Right cardiac atrium (tissue), 5 donors: Measurements from ENCODE around the gene RBM26. TPM values are rescaled to one million over a fixed set of nuclear protein-coding genes. Genes with fewer than 3 reads are reported as not detected.

Experiments used
- ATAC-seq, 2 donors: fragments of 200-7000 bp; cut with Tn5 transposase; one replicate each; pipeline versions ENCODE4 v1.8.0 to v1.9.1; 2020; ENCODE audit warnings: moderate library complexity in 2 of 2, mild to moderate bottlenecking in 1 of 2
- DNase-seq, 3 donors: peaks; one replicate each; pipeline ENCODE4 v3.0.0-alpha.2; 2020
- H3K27ac ChIP-seq: one replicate; pipeline ENCODE4 v1.5.1; 2013; ENCODE audit warnings: mild to moderate bottlenecking, low read length, control low read depth, moderate library complexity
- H3K27me3 ChIP-seq: one replicate; pipeline ENCODE4 v1.6.1; 2013; ENCODE audit not compliant: control insufficient read depth, insufficient read depth
- H3K4me1 ChIP-seq: one replicate; pipeline ENCODE4 v1.6.1; 2013; ENCODE audit warnings: low read length; ENCODE audit not compliant: control insufficient read depth, insufficient read depth
- H3K4me3 ChIP-seq: one replicate; pipeline ENCODE4 v1.5.1; 2013; ENCODE audit warnings: low read length, control low read depth
- H3K9me3 ChIP-seq: one replicate; pipeline ENCODE4 v1.6.1; 2013; ENCODE audit warnings: low read length; ENCODE audit not compliant: control insufficient read depth
- WGBS: extraction: QIAGEN DNeasy Blood & Tissue Kit; methylation state at CpG from one replicate; pipeline ENCODE4 v1.1.7; 2013; 5-methylcytosine and 5-hydroxymethylcytosine counted together
- intact Hi-C, 4 donors: fragments of 100-400 bp; cut with DNase I; formaldehyde crosslinking; loops; one replicate each; pipeline versions ENCODE4 v1.11.0 to v1.14.0; 2022 to 2023
- polyA plus RNA-seq: library from polyadenylated mRNA; stranded (reverse); fragments of 200-250 nt; gene quantifications from one replicate; pipeline ENCODE4 v1.2.3, GENCODE V29; 2013
- total RNA-seq, 4 donors: library from RNA; stranded (reverse); fragmentation: NEBNext Ultra II Directional; extraction: Animal tissue kit (Norgen Biotek cat#: 25700); gene quantifications; one replicate each; pipeline ENCODE4 v1.2.1, GENCODE V29; 2021
- donor health status: healthy with polysubstance abuse.
- donor health status: DM: no; HTN: yes; CAD: no.
- donor health status: DM: no; HTN: no; CAD: no.
- donor health status: DM: no; HTN: yes; CAD: no; lungs with severe emphysema.
- donor health status: DM: yes; HTN: yes; CAD: no.

Gene RBM26
- total and polyA plus RNA-seq, 5 donors: 14.5 to 28.2 (median 26.6) TPM

DNA sequence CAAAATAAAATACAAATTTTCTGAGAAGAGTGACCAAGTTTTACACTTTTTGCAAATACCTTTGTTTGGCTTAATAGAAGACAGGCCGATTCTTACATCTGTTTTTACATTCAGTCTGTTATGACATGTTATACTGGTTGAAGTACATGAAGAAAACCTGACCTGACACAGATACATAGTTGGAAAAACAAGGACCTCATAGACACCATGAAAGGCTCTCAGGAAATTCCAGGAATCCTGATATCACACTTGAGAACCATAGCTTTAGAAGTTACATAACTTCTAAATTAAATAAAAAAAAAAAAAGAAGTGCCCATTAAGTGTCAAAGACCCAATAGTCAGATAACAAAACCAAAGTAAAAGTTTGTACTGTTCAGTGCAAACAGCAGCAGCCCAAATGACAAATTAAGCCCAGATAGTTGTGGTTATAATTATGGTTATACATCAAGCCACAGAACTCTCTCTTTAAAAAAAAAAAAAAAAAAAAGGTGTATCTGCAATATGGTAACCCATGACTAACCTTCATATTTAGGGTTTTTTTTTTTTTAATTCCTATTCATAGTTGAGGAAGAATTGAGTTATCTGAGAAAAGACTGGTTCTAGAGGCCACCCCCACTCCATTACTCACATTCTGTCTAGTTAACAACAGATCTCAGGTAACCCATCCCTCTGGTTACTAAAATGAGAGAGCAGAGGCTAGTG, 19.8 kb downstream of the RBM26 start:
- ATAC-seq (no peak), DNase-seq (no peak)
- H3K9me3 ChIP-seq: no peaks in the 10 kb centered on the region
- 85% methylated on average over 1 of the region's 1 CpG for WGBS
- no peak overlapping the region for H3K27ac ChIP-seq
- H3K27me3 ChIP-seq: no peaks in the 10 kb centered on the region
- intact Hi-C loops: no loop called here
- H3K4me3 ChIP-seq: no peak overlapping the region
- H3K4me1 ChIP-seq: peaks cover 2% of the 10 kb centered on the region

DNA sequence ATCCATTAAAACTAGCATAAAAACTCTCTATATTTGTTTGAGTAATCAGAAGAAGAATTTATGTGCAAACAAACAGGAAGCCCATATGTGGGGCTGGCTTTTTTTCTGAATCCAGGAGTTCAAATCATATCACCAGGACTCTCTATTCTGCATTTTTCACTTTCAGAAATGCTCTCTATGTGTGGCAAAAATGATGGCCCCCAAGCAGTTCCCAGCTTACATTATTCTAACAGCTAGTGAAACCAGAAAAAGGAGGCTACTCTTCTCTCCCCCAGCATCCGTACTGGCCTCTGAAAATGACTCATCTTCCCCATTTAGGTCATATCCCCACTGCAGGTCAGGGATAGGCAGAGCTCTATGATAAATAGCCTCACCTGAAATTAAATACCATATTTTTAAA, 20.4 kb downstream of the RBM26 start:
- peak in 1 of 2 donors; percentile 58 for ATAC-seq
- intact Hi-C loops: no loop called here
- Histone ChIP-seq H3K4me1 (peaks cover 2% of the 10 kb centered on the region), H3K9me3 (no peaks in the 10 kb centered on the region), H3K27me3 (no peaks in the 10 kb centered on the region), H3K4me3 (no peak overlapping the region), H3K27ac (no peak overlapping the region)
- WGBS: 31% methylated on average over 1 of the region's 1 CpG
- no peak for DNase-seq

DNA sequence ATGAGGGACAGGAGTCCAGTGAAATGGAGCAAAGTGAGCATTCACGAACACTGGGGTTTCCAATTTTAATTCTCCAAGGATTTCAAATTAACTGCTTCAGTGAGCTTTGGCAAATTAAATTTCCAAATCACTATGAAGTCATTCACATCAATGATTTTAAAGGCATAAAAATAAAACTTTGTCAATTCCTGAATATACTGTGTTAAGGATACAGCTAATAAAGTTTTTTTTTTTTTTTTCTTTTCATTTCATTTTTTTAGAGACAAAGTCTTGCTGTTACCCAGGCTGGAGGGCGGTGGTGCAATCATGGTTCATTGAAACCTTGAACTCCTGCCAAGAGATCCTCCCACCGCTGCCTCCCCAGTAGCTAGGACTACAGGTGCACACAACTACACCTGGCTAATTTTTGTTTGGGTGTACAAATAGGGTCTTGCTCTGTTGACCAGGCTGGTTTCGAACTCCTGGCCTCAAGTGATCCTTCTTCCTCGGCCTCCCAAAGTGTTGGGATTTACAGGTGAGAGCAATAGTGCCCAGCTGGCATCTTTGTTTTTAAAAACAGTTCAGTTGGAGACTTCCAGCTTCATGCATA, 21.9 kb downstream of the RBM26 start:
- DNase-seq: no peak
- Histone ChIP-seq H3K4me1 (peaks cover 2% of the 10 kb centered on the region), H3K27me3 (no peaks in the 10 kb centered on the region), H3K9me3 (no peaks in the 10 kb centered on the region), H3K4me3 (no peak overlapping the region), H3K27ac (no peak overlapping the region)
- intact Hi-C loops: no loop called here
- ATAC-seq: no peak
- WGBS: 95% methylated on average over 5 of the region's 5 CpGs

DNA sequence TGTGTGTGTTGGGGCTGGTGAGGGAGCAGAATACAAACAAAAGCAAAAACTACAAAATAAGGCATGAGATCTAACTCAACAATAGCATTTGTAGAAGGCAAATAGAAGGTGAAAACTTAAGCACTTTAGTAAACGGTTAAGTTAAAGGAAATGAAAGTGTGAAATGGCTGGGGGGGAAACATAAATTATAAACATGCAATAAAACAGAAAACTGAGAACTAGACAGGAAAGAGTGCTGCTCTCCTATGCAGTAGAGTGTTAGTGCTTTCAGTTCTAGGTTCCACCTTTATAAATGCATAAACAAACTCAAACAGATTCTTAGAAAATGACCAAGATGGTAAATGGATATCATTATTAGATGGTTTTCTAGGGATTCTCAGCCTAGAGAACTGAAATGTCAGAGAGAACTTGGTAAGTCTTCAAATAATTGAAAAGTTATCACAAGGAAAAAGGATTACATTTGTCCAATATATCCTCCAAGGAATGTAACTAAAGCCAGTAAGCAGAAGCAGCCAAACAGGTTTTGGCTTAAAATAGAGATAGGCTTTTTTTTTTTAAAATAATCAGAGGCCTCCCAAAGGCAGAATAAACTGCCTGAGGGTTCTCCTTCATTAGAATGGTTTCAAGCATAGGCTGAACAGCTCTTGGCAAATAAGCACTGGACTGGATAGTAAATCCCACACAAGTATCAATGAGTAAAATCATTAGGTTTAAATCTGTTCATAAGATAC, 23.3 kb downstream of the RBM26 start:
- DNase-seq: no peak
- intact Hi-C loops: no loop called here
- Histone ChIP-seq H3K4me3 (no peak overlapping the region), H3K9me3 (no peaks in the 10 kb centered on the region), H3K27me3 (no peaks in the 10 kb centered on the region), H3K4me1 (peaks cover 2% of the 10 kb centered on the region), H3K27ac (no peak overlapping the region)
- ATAC-seq: no peak
- WGBS: 58% methylated on average over 1 of the region's 1 CpG

DNA sequence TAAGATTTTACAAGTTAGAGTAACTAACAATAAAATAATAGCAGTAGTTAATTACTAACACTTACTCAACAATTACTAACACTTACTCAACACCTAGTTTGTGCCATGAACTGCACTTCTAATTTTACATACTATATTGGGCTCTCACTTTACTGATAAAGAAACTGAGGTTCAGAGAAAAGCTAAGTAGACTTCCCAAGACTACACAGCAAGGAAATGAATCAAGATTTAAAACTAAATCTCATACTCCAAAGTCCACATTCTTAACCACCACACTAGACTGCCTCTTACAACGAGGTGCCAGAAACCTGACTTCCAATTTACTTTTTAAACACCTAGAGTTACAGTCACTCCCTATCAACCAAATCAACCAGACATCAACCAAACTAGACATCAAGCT, 25.1 kb downstream of the RBM26 start:
- peaks cover 2% of the 10 kb centered on the region for H3K4me1 ChIP-seq
- no peak overlapping the region for H3K27ac ChIP-seq
- intact Hi-C loops: no loop called here
- DNase-seq: no peak
- WGBS: 92% methylated on average over 1 of the region's 1 CpG
- H3K9me3 ChIP-seq: no peaks in the 10 kb centered on the region
- no peak for ATAC-seq
- no peak overlapping the region for H3K4me3 ChIP-seq
- no peaks in the 10 kb centered on the region for H3K27me3 ChIP-seq

DNA sequence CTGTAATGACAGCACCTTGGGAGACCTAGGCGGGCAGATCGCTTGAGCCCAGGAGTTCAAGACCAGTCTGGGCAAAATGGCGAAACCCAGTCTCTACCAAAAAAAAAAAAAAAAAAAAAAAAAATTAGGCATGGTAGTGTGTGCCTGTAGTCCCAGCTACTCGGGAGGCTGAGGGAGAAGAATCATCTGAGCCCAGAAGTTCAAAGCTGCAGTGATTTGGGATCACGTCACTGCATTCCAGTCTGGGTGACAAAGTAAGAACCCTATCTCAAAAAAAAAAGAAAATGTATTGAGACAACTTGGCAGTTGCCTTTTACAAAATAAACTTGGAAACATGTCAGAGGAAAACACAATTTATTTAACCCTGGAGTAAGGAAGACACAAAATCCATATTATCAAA, 26.8 kb downstream of the RBM26 start:
- Histone ChIP-seq H3K4me3 (no peak overlapping the region), H3K9me3 (no peaks in the 10 kb centered on the region), H3K27ac (no peak overlapping the region), H3K4me1 (no peaks in the 10 kb centered on the region), H3K27me3 (no peaks in the 10 kb centered on the region)
- DNase-seq (no peak), ATAC-seq (peak; percentile 48 to 49)
- 71% methylated on average over 5 of the region's 5 CpGs for WGBS
- intact Hi-C loops: no loop called here

DNA sequence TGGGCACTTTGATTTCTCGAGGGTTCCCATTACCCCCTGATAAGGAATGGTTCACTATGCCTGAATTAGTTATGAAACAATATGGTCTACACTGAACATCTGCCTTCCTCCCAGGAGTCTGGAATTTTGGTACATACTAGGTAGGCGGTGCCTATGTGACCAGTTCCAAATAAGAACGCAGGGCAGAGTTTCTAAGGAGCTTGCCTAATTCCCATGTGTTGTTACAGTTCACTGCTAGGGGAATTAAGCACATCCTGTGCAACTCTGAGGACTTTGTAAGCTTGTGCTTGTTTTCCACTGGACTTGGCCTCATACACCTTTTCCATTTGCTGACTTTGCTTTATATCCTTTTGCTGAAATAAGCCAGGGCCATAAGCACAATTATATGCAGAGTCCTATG, 29.2 kb downstream of the RBM26 start:
- Histone ChIP-seq H3K4me3 (no peak overlapping the region), H3K27ac (no peak overlapping the region), H3K27me3 (no peaks in the 10 kb centered on the region), H3K9me3 (no peaks in the 10 kb centered on the region), H3K4me1 (no peaks in the 10 kb centered on the region)
- intact Hi-C loops: no loop called here
- 87% methylated on average over 3 of the region's 3 CpGs for WGBS
- ATAC-seq: no peak
- DNase-seq: no peak

DNA sequence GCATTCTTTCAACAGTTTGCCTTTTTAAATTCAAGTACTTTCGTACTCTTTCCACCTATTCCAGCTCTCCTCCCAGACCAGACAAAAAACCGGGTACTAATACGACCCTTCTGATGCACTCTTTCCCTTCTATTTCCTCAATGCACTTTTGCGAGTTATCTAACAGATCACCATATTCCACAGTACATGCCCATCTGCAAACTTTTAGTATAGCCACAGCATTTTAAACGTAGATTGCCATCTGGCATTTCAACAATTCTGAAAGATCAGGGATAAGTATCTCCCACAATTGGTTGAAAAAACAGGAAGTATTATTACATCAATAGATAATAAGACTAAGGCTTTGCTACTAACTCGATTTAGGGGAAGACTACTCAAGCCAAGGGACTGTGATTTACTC, 31.5 kb downstream of the RBM26 start:
- ATAC-seq (no peak), DNase-seq (no peak)
- Histone ChIP-seq H3K27ac (no peak overlapping the region), H3K9me3 (no peaks in the 10 kb centered on the region), H3K27me3 (no peaks in the 10 kb centered on the region), H3K4me1 (no peaks in the 10 kb centered on the region), H3K4me3 (no peak overlapping the region)
- 81% methylated on average over 6 of the region's 6 CpGs for WGBS
- intact Hi-C loops: no loop called here

DNA sequence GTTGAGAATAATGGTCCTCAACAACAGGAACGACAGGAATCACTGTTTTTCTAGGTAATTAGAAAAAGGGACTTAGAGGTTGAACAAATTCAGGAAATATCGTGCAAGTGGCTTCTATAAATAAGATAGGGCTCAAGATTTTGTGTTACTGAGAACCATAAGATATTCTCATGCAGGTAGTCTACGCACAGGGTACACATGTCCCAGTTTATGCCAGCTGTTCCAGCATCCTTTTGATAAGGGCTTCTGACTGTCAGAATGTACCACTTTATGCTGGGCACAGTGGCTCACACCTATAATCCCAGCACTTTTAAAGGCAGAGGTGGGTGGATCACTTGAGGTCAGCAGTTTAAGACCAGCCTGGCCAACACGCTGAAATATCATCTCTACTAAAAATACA, 32.1 kb downstream of the RBM26 start:
- DNase-seq (no peak), ATAC-seq (no peak)
- intact Hi-C loops: no loop called here
- no peak overlapping the region for H3K27ac ChIP-seq
- no peak overlapping the region for H3K4me3 ChIP-seq
- no peaks in the 10 kb centered on the region for H3K4me1 ChIP-seq
- H3K9me3 ChIP-seq: no peaks in the 10 kb centered on the region
- 91% methylated on average over 4 of the region's 4 CpGs for whole genome bisulfite sequencing
- no peaks in the 10 kb centered on the region for H3K27me3 ChIP-seq

DNA sequence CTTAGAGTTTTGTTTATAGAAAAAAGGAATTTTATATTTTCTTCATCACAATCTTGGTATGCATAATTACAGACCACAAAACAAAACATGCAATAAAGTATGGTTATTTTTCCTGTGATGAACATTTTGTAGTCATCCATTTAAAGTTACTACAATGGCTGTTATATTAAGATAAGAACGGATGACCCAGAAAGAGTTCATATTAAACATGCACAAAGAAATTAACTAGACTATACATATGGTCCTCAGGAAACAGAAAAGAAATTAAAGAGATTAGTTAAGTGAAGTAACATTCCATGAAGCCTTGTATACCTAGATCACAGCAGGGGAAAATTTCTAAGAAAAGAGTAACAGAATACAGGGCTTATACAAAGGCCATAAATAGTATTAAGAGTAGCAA, 36.8 kb downstream of the RBM26 start:
- intact Hi-C loops: no loop called here
- WGBS: 82% methylated on average over 1 of the region's 1 CpG
- H3K4me3 ChIP-seq: no peak overlapping the region
- no peak overlapping the region for H3K27ac ChIP-seq
- no peak for ATAC-seq
- no peak for DNase-seq
- no peaks in the 10 kb centered on the region for H3K4me1 ChIP-seq
- no peaks in the 10 kb centered on the region for H3K9me3 ChIP-seq
- no peaks in the 10 kb centered on the region for H3K27me3 ChIP-seq

DNA sequence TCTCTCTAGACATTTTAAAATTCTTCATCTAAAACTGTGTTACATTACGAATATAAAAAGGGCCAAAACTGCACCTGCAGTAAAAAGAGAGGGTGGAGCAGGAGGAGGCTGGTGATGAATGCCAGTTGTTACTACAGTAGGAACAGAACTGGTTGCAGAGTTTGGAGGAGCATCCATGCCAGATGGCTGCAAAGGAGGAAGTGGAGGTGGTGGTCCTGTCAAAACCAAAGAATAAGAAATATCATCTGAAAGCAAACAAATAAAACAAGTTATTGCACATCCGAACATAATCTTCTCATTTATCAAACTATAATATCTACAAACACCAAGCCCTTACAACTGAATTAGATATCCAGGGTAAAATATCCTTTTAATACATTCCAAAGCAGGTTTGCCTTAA, 40.1 kb downstream of the RBM26 start:
- H3K27me3 ChIP-seq: no peaks in the 10 kb centered on the region
- H3K9me3 ChIP-seq: no peaks in the 10 kb centered on the region
- DNase-seq (no peak), ATAC-seq (no peak)
- no peak overlapping the region for H3K4me3 ChIP-seq
- H3K27ac ChIP-seq: no peak overlapping the region
- no peaks in the 10 kb centered on the region for H3K4me1 ChIP-seq
- 87% methylated on average over 2 of the region's 2 CpGs for WGBS
- intact Hi-C loops: no loop called here
